Activated naive CD8-positive, alpha-beta T cell treated with anti-CD3 and anti-CD28 coated beads, Interleukin-2, amount 50 U/mL, for 16 hours (primary cell): Measurements from ENCODE around the gene BEX5.
"Not testable (repeated sequence)": the region's sequence is repeated elsewhere in the genome, so short reads cannot be mapped to it uniquely, and the experiment has no call there.

Experiments used
- DNase-seq: peaks from one replicate; pipeline ENCODE4 v3.0.0-alpha.2; 2020; ENCODE audit warnings: low read depth, low spot score

Gene BEX5

DNA sequence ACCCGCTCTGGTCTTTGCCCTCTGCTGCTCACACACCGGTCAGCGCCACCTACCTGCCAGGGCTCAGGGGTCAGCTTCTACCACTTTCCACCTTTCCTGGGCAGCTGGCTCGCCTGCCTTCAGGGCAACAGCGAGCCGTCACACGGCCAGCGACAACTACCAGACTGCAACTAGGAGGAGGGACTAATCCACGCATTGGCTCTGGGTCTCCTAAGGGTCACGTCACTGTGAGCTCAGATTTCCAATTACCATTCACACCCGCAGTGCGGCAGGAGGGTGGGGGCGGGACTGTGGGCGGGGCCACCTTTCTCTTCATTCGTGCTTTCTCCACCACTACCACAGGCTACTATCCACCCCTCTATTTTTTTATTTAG is at the start of gene BEX5:
Gene BEX5, minus strand, starts transcription at position 172 of the 374 bp plus-strand sequence. CDS start 1,712 bp downstream, outside the sequence.
- no peak for DNase-seq

GRCh38 chrX:102185967-102186720 is 30.4 kb upstream of the BEX5 start:
- DNase-seq = no peak

DNA sequence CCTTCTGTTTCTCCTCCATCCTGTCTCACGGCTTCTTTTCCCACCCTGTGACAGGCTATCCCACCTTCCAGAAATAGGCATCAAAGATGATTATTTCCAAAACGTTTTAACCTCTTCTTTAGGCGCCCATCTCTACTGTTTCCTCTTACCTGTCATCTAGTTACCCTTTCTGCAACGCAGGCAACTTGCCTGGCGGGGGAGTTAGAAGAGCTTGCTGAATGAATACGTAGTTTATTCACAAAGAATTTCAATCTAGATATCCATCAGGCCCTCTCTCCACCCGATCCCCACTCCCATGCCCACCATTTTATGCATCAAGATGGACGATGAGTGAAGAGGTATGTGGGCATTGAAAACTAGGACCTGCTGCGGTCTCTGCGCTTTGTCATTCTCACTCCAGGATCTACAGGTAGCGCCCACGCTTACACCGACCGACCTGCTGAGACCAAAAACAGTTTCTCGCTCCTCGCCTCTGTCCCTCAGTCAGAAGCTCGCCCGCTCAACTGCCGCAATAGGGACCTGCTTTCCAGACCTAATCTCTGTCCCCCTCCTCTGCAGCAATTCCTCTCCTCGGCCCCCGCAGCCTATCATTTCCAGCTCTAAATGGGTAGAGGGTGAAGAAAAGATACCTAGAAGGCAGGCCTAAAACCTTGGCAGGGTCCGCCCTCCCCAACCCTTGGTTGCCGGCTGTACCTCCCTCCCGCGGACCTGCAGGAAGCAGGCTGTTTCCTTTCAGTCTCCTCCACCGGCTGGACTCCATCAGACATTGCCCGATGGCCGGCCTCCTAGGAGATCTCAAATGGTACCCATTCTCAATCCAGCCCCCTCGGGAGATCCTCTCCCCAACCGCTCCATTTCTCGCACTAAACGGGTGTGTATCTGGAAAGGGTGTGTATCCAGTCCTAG is 624 bp downstream of the BEX5 start:
- no peak for DNase-seq

GRCh38 chrX:102154218-102154860 is 1.4 kb downstream of the BEX5 start:
- DNase-seq = no peak

DNA sequence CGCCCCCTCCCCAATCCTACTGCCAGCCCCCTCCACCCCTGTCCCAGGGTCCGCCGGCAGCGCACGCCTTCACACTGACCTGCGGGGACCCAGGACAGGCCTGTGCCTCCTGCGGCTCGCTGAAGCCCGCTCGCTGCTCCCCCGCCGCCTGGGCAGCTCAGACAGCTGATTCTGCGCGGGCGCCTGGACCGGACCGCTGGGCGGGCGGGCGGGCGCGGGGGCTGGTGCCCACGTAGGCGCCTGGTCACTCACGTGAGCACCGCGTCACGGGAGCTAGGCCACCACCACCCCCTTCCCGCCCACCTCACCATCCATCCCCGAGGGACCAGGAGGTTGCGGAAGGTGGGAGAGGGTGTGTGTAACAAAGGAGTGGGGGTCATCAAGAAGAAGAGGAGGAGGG is 13.5 kb downstream of the BEX5 start, which contains the start of gene TCEAL6:
Gene TCEAL6, minus strand, starts transcription at position 208 of the 400 bp plus-strand sequence.
- DNase-seq = not testable (repeated sequence)

GRCh38 chrX:102141631-102142030 is 14.1 kb downstream of the BEX5 start:
- DNase-seq = not testable (repeated sequence)

DNA sequence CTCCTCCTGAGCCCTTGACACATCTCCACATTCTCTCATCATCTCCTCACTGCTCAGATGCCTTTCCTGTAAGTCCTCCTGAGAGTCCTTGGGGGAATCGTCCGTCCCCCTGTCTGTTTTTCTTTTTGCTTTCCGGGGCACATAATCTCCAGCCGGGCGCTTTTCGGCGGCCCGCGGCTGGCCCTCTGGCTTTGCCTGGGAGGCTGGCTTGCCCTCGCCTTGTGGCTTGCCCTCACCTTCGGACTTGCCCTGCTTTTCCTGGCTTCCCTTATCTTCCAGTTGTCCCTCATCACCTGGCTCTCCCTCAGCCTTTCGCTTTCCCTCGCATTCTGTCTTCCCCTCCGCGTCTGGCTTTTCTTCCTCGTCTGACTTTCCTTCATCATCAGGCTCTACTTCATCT is 14.9 kb downstream of the BEX5 start:
- not testable (repeated sequence) for DNase-seq

- DNase-seq = no peak
These were observed 17.7 kb downstream of the BEX5 start for GRCh38 chrX:102138064-102138463.

DNA sequence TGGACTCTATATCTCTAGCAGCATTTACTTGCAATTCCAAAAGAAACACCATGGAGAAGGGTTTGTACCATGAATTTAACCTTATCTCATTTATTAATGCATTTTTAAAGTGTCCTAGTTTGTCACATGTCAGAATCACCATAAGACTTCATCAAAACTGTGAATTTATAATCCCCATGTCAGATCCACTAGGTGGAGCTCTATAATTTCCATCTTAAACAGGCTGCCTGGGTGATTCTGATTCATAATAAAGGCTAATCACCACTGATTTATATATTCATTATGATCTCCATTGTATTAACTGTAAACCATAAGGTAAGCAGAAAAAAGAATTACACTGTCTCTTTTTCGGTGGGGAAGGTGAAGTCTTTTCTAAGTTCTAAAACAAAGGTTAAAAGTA is 26.3 kb downstream of the BEX5 start:
- no peak for DNase-seq

DNA sequence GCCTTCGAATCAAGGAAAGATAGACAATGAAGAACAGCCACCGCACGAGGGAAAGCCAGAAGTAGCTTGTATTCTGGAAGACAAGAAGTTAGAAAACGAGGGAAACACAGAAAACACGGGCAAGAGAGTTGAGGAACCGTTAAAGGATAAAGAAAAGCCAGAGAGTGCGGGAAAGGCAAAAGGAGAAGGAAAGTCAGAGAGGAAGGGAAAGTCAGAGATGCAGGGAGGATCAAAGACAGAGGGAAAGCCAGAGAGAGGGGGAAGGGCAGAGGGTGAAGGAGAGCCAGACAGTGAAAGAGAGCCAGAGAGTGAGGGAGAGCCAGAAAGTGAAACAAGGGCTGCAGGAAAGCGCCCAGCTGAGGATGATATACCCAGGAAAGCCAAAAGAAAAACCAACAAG is 28.9 kb downstream of the BEX5 start:
- DNase-seq = no peak

DNA sequence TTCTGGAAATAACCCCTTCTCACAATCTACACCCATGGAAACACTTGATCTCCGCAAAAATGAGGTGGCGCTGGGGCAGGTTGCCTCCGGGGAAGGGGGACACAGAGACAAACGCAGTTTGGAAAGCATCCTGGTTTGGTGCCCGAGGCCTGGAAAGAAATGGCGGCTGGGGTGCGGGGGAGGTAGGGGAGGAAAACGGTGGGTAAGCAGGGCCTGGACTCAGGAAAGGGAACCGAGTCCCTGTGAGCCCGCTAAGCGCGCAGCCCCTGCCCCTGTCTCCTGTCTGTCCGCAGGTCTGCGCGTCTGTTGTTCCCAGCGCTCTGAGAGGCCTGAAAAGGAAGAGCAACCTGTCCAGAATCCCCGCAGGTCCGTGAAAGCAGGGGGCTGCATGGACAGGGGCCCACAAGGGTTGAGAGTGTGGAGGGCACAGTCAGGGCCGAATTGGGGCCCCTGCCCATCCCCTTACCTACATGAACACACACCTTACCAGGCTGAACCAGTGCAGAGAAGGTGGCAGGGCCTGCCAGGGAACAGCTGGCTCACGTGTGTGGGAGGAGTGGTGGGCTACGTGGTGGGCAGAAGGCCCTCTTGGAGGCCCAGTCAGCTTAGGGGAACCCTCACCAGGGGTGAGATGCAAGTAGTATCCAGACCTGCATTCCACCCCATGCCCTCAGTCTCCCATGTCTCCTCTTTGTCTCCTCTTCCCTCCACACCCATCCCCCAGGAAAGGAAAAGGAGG is 29.5 kb downstream of the BEX5 start:
- DNase-seq = not testable (repeated sequence)

- not testable (repeated sequence) for DNase-seq
These were observed 30.3 kb downstream of the BEX5 start, which contains the start of gene TCEAL2 for GRCh38 chrX:102125436-102125835. Gene TCEAL2 (plus strand): TSS chrX:102125679. CDS start chrX:102126831, 1,152 bp downstream.

- not testable (repeated sequence) for DNase-seq
These were observed 30.8 kb downstream of the BEX5 start for GRCh38 chrX:102125014-102125413.

- no peak for DNase-seq
These were observed 40.0 kb downstream of the BEX5 start for GRCh38 chrX:102115748-102116147.

GRCh38 chrX:102113367-102113766 is 42.4 kb downstream of the BEX5 start:
- no peak for DNase-seq
